Activated CD4-positive, CD25-positive, alpha-beta regulatory T cell treated with anti-CD3 and anti-CD28 coated beads, Interleukin-2, amount 50 U/mL, for 72 hours (primary cell): Measurements from ENCODE around the gene PICALM.
"Not testable (repeated sequence)": the region's sequence is repeated elsewhere in the genome, so short reads cannot be mapped to it uniquely, and the experiment has no call there.

ENCODE experiments used
- DNase-seq: peaks from one replicate; pipeline ENCODE4 v3.0.0; 2021

The PICALM gene, protein sequence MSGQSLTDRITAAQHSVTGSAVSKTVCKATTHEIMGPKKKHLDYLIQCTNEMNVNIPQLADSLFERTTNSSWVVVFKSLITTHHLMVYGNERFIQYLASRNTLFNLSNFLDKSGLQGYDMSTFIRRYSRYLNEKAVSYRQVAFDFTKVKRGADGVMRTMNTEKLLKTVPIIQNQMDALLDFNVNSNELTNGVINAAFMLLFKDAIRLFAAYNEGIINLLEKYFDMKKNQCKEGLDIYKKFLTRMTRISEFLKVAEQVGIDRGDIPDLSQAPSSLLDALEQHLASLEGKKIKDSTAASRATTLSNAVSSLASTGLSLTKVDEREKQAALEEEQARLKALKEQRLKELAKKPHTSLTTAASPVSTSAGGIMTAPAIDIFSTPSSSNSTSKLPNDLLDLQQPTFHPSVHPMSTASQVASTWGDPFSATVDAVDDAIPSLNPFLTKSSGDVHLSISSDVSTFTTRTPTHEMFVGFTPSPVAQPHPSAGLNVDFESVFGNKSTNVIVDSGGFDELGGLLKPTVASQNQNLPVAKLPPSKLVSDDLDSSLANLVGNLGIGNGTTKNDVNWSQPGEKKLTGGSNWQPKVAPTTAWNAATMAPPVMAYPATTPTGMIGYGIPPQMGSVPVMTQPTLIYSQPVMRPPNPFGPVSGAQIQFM

DNA sequence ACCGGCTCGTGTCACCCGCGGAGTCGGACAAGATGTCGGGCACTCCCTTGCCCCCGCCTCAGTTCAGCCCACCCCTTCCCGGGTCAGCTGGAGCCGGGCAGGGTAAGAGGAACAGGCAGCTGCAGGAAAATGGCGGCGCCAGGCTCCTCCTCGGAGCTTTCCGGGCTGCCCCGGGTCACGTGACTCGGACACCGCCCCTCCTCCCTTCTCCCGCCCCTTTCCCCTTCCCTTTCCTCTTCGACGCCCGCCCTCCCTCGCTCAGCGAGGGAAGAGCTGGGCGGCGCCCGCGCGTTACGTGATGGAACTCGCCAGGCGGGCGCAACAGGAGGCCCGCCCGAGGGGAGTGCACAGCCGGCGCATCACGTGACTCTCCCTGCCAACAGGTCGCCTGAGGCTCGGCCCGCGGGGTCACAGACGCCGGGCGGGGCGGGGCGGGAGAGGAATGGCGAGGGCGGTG lies at the start of gene PICALM:
Gene PICALM, minus strand, starts transcription at position 134 of the 457 bp plus-strand sequence. CDS start 304 bp downstream, outside the sequence.
- DNase-seq = peak; percentile 97

DNA sequence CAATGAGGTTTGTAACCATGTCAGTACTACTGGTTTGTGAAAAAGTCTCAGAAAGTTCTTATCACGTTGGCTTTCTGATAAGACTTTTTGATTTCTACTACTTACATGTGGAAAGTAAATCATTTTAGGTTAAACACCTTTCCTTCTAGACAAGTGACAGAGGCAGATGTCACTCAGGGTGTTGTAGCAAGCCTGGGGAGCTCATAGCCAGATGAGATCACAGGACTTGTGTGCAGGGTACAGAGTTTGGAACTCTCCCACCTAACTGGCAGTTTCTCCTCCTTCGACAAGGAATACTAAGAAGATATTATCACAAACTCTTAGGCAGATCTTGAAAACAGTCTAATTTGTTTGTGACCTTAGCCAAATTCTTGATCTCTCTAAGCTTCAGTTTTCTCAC lies 49.4 kb upstream of the PICALM start:
- DNase-seq = no peak

DNA sequence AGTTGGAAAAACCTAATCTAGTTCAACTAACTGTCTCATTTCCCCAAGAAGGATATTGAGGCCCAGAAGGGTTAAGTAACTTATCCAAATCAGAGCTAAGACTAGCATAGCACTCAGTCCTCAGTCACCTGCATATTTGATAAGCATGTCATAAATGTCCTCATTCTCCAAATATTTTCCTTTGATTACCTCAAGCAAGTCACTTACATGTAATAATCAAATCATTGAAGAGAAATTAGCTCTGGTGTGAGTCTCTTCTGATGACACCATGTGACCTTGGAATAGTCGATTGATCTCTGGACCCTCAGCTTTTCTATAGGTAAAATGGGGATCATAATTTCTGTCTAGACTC lies 48.8 kb upstream of the PICALM start:
- no peak for DNase-seq

DNA sequence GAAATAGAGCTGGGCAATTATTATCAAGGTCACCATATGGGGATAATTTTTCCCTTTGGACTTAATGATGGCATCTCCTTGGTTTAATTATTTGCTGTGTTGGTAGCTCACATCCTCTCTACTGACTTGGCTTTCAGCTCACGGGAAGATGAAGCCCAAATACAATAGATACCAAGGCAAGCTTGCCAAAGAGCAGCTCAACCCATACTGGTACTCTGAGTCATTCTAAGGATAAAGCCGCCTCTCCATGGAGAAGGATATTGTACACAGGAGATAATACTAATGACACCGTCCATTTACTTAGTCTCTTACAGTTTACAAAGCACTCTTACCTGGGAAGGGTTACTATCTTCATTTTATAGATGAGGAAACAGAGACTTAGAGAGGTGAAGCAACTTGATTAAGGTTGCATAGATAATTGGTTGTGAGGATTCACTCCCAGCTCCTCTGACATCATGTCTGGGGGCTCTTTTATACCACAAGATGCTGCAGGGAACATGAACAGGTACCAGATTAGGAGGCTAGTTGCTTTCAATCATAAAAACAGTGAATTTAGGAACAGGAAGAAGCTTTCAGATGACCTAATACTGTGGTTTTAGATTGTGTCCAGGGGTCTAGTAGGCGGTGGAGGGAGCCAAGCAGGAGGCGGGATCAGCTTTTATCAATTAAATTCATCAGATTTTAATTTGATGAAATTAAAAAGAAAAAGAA lies 48.3 kb upstream of the PICALM start:
- DNase-seq = no peak

DNA sequence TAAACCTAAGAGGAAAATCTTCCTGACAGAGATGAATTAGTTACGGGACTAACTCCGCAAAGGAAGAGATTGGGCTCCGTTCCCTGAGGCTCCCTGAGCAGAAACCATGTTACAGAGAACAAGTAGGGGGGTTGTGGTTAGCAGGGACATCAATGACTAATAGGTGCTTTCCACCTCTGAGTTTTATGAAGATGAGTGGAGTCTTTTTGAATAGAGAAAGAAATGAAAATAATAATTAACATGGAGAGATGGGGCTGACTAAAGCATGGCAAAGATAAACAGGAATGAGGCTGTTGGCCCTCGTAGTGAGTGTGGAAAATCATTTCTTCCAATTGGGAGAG lies 47.5 kb upstream of the PICALM start:
- DNase-seq = no peak

DNA sequence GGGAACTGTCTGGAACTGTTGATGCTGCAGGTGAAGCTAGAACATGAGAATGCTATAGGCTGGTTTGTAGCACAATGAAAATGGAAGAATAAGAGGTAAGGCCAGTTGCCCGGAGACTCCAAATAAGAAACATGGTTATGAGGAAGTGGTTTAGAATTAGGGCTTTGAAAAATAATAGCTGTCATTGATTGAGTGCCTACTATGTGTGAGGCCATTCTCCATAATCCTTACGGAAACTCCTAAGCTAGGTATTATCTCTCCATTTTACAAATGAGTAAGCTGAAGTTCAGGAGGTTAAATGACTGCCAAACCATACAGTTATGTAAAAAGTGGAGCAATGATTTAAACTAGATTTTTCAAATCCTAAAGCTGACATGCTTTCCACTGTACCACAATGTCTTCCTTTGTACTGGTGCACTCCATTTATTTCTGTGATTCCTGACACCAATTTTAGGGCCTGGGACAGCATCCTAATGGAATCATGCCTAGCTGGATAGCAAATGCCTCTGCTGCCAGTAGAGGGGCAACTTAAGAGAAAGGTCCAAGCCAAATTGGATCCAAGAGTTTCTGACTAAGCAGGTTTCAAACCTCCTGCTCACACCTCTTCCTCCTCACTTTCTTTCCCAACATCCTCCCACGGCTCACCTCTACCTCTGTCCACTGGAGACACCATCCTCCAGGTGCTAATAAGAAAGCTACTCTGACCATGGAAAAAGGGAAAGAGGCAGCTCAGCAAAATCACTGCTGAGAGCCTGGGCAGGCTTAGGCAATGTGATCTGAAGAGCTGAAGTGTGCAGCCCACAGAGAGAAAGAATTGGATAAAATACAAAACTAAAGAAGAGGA lies 46.9 kb upstream of the PICALM start:
- no peak for DNase-seq

DNA sequence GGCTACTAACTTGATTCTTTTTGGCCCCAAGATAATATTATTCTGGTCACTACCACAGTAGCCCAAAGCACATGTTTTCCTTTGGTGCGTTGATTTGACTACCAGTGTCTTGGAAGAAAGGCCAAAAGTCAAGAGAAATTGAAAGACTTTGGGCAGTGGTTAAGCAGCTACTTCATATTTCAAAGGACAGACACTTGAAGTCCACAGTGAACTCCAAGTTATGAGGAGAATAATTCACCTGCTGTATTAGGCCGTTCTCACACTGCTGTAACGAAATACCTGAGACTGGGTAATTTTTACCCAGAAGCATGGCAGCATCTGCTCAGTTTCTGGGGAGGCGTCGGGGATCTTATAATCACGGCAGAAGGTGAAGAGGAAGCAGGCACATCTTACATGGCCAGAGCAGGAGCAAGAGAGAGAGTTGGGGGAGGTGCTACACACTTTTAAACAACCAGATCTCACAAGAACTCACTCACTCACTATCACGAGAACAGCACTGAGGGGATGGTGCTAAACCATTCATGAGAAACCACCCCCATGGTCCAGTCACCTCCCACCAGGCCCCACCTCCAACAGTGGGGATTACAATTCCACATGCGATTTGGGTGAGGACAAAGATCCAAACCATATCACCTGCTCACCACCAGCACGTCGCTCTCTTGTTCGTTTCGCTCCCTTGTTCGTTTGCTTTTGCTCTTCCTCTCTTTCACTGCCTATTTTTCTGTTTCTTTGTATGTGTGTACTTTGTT lies 40.2 kb upstream of the PICALM start:
- no peak for DNase-seq

DNA sequence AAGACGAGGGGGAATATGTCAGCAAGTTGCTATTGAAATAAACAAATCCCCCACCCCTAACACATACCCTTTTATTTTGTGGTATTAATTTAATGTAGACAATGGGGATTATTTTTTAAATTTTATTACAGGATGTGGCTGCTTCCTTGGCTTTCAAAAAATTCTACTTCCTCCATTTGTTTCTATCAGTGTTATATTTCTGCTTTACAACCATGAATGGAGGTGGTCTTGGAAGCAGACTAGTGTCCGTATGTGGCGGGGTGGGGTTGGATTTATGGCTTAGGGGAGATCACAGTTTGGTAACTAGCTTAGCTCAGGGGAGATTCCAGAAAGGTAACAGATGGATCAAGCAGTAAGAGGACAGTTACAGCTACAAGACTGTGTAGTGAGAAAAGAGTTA lies 39.3 kb upstream of the PICALM start:
- no peak for DNase-seq

DNA sequence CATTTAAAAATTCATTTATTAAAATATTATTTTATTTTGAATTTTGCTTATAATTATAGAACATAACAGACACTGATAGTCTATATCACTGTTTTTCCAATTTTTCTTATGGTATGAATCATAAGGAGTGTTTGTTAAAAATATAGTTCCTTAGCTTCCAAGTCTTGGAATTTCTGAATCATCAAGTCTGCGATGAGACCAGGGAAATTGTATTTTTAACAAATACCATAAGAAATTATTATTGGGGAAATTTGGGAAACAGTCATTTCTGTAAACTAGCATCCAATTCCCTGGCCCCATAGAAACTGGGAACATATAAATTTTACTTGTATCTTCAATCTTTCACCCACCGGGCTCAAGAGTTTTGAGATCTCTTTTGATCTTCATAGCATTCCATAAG lies 38.0 kb upstream of the PICALM start:
- DNase-seq = no peak

DNA sequence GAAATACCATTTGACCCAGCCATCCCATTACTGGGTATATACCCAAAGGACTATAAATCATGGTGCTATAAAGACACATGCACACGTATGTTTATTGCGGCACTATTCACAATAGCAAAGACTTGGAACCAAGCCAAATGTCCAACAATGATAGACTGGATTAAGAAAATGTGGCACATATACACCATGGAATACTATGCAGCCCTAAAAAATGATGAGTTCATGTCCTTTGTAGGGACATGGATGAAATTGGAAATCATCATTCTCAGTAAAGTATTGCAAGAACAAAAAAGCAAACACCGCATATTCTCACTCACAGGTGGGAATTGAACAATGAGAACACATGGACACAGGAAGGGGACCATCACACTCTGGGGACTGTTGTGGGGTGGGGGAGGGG lies 37.1 kb upstream of the PICALM start:
- not testable (repeated sequence) for DNase-seq

DNA sequence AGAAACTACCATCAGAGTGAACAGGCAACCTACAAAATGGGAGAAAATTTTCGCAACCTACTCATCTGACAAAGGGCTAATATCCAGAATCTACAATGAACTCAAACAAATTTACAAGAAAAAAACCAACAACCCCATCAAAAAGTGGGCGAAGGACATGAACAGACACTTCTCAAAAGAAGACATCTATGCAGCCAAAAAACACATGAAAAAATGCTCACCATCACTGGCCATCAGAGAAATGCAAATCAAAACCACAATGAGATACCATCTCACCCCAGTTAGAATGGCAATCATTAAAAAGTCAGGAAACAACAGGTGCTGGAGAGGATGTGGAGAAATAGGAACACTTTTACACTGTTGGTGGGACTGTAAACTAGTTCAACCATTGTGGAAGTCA lies 36.7 kb upstream of the PICALM start:
- not testable (repeated sequence) for DNase-seq

DNA sequence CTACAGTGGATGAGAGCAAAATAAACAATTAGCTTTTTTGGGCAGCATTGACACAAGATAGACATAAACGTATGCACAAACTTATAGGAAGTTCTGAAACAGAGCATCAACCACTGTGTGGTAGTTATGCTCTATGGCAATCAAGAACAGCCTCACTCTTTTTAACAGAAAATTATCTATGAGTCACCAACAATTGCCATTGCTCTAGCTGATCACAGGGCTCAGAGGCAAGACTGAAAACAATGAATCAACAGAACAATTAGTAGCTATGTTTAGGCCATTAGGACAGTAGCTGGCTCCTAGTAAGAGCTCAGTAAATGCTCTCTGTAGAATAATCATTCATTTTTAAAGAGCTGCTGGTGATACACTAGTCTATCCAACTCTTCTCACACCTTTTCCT lies 34.9 kb upstream of the PICALM start:
- no peak for DNase-seq

DNA sequence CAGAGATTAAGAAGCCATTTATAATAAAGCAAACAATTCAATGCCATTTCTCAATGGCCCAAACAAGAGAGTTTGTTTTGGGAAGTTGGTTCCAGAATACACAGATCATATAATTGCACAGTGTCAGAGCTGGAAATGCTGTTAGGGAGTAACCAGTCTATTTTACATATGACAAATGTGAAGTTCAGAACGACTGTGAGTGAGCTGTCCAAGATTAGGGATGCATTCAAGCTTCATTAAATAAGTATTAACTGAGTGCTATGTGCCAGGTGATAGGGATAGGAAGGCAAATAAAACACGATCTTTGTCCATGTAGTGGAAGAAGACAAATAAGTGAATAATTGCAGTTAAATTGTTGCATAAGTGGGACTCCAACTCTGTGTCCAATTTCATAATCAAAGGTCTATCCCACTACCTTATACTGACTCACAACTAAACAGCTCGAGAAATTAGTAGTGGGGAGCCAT lies 33.1 kb upstream of the PICALM start:
- no peak for DNase-seq

DNA sequence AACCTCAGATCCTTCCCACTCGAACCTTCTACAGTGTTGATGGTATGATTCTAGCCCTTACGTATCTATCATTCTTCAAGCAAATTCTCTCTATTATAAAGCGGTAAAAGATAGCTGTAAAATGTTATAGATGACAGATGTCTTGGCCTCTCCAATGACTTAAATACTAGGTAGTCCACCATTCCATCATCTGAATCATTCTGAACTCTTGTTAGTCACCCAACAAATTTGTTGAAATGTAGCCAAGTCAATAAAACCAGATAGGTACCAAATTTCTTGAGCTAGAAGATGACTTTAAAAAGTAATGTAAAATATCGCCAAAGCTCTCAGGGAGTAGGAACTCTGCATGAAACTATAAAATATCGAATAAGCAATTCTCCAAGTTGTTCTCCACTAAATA lies 32.6 kb upstream of the PICALM start:
- no peak for DNase-seq

DNA sequence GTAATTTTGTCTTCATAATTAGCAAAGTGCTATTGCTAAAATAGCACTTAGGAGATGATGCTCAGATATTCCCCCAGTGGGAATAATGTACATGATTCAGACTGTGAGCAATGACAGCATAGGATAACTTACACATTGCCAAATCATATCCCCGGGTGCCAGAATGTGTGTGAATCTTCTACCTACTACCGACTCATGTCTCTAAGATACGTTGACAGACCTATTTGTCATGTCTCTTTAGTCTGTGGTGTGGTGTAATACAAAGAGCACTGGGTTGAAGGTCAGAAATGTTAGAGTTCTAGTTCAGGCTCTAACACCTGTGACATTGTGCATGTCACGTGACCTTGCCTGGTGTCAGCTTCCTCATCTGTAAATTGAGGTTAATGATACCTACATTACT lies 31.0 kb upstream of the PICALM start:
- DNase-seq = no peak

DNA sequence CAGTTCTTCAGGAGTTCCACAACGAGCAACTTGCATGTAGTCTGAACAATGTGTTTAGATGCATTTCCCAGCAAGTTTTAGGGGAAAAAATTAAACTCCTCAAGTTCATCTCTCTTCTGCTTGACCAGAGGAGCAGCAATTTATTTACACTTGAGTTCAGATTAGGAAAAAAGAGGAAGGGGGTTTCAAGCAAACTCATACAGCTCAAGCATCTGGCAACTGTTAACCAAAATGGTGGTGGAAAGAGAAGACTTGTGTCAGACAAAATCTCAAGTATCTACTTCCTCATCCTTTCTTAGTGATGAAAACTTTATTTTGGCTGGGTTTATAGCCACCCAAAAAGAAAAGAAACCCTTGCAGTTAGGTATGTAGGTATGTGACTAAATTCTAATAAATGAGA lies 29.1 kb upstream of the PICALM start:
- DNase-seq = no peak

DNA sequence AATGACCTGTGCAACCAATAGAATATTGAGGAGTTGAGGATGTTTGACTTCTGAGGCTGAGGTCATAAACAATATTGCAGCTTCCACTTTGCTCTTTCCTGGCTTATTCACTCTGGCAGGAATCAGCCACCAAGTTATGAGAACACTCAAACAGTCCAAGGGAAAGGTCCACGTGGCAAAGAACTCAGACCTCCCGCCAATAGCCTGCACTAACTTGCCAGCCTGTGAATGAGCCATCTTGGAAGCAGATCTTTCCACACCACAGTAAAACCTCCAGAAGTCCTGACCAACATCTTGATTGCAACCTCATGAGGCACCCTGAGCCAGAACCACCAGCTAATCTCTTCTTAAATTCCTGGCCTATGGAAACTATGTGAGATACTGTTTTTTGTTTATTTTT lies 22.7 kb upstream of the PICALM start:
- DNase-seq = no peak

DNA sequence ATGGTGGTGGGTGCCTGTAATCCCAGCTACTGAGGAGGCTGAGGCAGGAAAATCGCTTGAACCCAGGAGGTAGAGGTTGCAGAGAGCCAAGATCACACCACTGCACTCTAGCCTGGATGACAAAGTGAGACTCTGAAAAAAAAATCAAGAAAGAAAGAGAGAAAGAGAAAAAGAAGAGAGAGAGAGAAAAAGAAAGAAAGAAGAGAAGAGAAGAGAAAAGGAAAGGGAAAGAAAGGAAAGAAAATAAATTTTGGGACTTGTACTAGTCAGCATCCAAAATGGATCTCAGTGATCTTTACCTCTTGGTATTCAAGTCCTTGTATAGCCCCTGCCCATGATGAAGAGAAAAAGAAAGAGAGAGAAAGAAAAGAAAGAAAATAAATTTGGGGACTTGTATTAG lies 22.2 kb upstream of the PICALM start:
- DNase-seq = no peak

DNA sequence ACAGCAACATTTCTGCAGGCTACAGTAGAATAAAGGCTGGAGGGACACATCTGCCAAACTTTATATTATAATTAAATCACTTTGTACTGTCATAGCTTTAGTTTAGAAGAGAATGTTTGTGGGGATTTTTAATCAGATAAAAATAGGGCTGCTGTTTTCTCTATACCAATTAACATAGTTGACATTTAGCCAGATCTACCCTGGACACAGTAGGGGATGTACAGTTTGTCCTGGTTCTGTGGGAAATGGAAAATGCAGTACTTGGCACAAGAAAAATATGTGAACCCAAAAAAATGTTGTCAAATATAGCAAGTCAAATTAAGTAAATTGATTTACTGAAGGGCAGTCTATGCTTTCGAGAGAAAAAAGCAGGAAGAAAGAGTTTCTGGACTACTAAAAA lies 20.8 kb upstream of the PICALM start:
- no peak for DNase-seq

DNA sequence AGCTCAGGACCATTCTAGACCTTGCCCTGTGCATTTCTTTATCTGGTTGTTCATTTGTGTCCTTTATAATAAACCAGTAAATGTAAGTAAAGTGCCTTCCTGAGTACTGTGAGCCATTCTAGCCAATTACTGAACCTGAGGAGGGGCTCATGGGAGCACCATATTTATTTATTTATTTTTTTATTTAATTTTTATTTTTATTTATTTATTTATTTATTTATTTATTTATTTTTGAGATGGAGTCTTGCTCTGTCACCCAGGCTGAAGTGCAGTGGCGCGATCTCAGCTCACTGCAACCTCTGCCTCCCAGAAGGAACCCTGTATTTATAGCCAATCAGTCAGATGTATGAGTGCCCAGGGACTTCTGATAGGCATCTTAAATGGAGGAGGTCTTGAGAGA lies 18.8 kb upstream of the PICALM start:
- DNase-seq = not testable (repeated sequence)

DNA sequence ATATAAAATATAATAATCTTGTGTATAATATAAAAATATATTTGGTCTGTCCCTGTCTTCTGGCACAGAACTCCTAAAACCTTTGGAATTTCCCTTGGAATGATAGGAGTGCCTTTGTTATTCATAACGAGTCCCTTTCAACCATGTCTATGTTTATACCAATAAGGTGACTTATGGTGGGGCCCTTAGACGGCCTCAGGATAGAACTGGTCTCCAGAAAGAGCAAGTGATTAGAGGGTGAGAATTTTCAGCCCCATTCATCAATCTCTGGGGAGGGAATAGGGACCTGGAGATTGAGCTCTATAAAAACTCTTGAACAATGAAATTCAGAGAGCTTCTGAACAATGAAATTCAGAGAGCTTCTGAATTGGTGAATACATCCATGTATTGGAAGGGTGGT lies 18.4 kb upstream of the PICALM start:
- no peak for DNase-seq

DNA sequence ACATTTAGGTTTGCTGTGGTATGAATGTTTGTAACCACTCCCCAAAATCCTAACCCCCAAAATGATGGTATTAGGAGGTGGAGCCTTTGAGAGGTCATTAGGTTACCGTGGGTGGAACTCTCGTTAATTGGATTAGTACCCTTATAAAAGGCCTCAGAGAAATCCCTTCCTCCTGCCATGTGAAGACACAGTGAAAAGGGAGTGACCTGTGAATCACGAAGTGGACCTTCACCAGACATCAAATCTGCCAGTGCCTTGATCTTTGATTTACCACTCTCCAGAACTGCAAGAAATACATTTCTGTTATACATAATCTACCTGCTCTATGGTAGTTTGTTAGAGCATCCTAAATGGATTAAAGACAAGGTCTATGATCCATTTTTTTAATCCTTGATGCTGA lies 12.6 kb upstream of the PICALM start:
- no peak for DNase-seq
